Measurements from ENCODE around the gene KCNK1.

Gene KCNK1

GRCh38 chr1:233689017-233689747, 75.3 kb downstream of the KCNK1 start:
- Histone ChIP-seq H3K9ac (ENCODE audit: low read length in 5 of 5) (no peak overlapping the region), H3K36me3 (ENCODE audit: control insufficient read depth in 5 of 5, insufficient read depth in 5 of 5, low read length in 5 of 5) (no peaks in the 10 kb centered on the region), H3K27me3 (ENCODE audit: control insufficient read depth in 5 of 5, insufficient read depth in 4 of 5, low read length in 5 of 5) (no peaks in the 10 kb centered on the region), H3K4me3 (ENCODE audit: low read depth in 1 of 5, low read length in 5 of 5) (no peak overlapping the region), H3K9me3 (ENCODE audit: control insufficient read depth in 5 of 5, low read length in 5 of 5) (no peaks in the 10 kb centered on the region), H3K27ac (ENCODE audit: low read depth, low read length) (no peak overlapping the region), H3K4me1 (ENCODE audit: control insufficient read depth in 5 of 5, insufficient read depth in 5 of 5, low read length in 5 of 5) (no peaks in the 10 kb centered on the region)

- Histone ChIP-seq H3K27me3 (ENCODE audit: control insufficient read depth in 5 of 5, insufficient read depth in 4 of 5, low read length in 5 of 5) (no peaks in the 10 kb centered on the region), H3K36me3 (ENCODE audit: control insufficient read depth in 5 of 5, insufficient read depth in 5 of 5, low read length in 5 of 5) (no peaks in the 10 kb centered on the region), H3K27ac (ENCODE audit: low read depth, low read length) (no peak overlapping the region), H3K9ac (ENCODE audit: low read length in 5 of 5) (no peak overlapping the region), H3K9me3 (ENCODE audit: control insufficient read depth in 5 of 5, low read length in 5 of 5) (no peaks in the 10 kb centered on the region), H3K4me1 (ENCODE audit: control insufficient read depth in 5 of 5, insufficient read depth in 5 of 5, low read length in 5 of 5) (no peaks in the 10 kb centered on the region), H3K4me3 (ENCODE audit: low read depth in 1 of 5, low read length in 5 of 5) (no peak overlapping the region)
These were observed 75.9 kb downstream of the KCNK1 start for GRCh38 chr1:233689748-233690254.

- Histone ChIP-seq H3K4me3 (ENCODE audit: low read depth in 1 of 5, low read length in 5 of 5) (no peak overlapping the region), H3K27me3 (ENCODE audit: control insufficient read depth in 5 of 5, insufficient read depth in 4 of 5, low read length in 5 of 5) (peaks cover 0 to 4% (median 0%) of the 10 kb centered on the region in 5 donors), H3K9ac (ENCODE audit: low read length in 5 of 5) (no peak overlapping the region), H3K36me3 (ENCODE audit: control insufficient read depth in 5 of 5, insufficient read depth in 5 of 5, low read length in 5 of 5) (no peaks in the 10 kb centered on the region), H3K9me3 (ENCODE audit: control insufficient read depth in 5 of 5, low read length in 5 of 5) (peaks cover 0 to 6% (median 0%) of the 10 kb centered on the region in 5 donors), H3K27ac (ENCODE audit: low read depth, low read length) (no peak overlapping the region), H3K4me1 (ENCODE audit: control insufficient read depth in 5 of 5, insufficient read depth in 5 of 5, low read length in 5 of 5) (no peaks in the 10 kb centered on the region)
These were observed 82.0 kb downstream of the KCNK1 start for GRCh38 chr1:233695901-233696300.

GRCh38 chr1:233700338-233700737, 86.4 kb downstream of the KCNK1 start:
- Histone ChIP-seq H3K27me3 (ENCODE audit: control insufficient read depth in 5 of 5, insufficient read depth in 4 of 5, low read length in 5 of 5) (peaks cover 0 to 4% (median 0%) of the 10 kb centered on the region in 5 donors), H3K9me3 (ENCODE audit: control insufficient read depth in 5 of 5, low read length in 5 of 5) (peaks cover 0 to 6% (median 0%) of the 10 kb centered on the region in 5 donors), H3K4me1 (ENCODE audit: control insufficient read depth in 5 of 5, insufficient read depth in 5 of 5, low read length in 5 of 5) (no peaks in the 10 kb centered on the region), H3K4me3 (ENCODE audit: low read depth in 1 of 5, low read length in 5 of 5) (no peak overlapping the region), H3K36me3 (ENCODE audit: control insufficient read depth in 5 of 5, insufficient read depth in 5 of 5, low read length in 5 of 5) (no peaks in the 10 kb centered on the region), H3K27ac (ENCODE audit: low read depth, low read length) (no peak overlapping the region), H3K9ac (ENCODE audit: low read length in 5 of 5) (no peak overlapping the region)

- no peak overlapping the region for H3K27ac ChIP-seq (ENCODE audit: low read depth, low read length)
- no peak overlapping the region for H3K9ac ChIP-seq (ENCODE audit: low read length in 5 of 5)
- H3K9me3 ChIP-seq (ENCODE audit: control insufficient read depth in 5 of 5, low read length in 5 of 5) = peaks cover 0 to 2% (median 0%) of the 10 kb centered on the region in 5 donors
- no peak overlapping the region for H3K4me3 ChIP-seq (ENCODE audit: low read depth in 1 of 5, low read length in 5 of 5)
- H3K4me1 ChIP-seq (ENCODE audit: control insufficient read depth in 5 of 5, insufficient read depth in 5 of 5, low read length in 5 of 5) = no peaks in the 10 kb centered on the region
- peaks cover 0 to 4% (median 0%) of the 10 kb centered on the region in 5 donors for H3K27me3 ChIP-seq (ENCODE audit: control insufficient read depth in 5 of 5, insufficient read depth in 4 of 5, low read length in 5 of 5)
- no peaks in the 10 kb centered on the region for H3K36me3 ChIP-seq (ENCODE audit: control insufficient read depth in 5 of 5, insufficient read depth in 5 of 5, low read length in 5 of 5)
These were observed 90.4 kb downstream of the KCNK1 start for GRCh38 chr1:233704170-233704897.

GRCh38 chr1:233704898-233705723, 91.2 kb downstream of the KCNK1 start:
- H3K27me3 ChIP-seq (ENCODE audit: control insufficient read depth in 5 of 5, insufficient read depth in 4 of 5, low read length in 5 of 5) = peaks cover 0 to 4% (median 0%) of the 10 kb centered on the region in 5 donors
- no peak overlapping the region for H3K4me3 ChIP-seq (ENCODE audit: low read depth in 1 of 5, low read length in 5 of 5)
- no peak overlapping the region for H3K9ac ChIP-seq (ENCODE audit: low read length in 5 of 5)
- peaks cover 0 to 2% (median 0%) of the 10 kb centered on the region in 5 donors for H3K9me3 ChIP-seq (ENCODE audit: control insufficient read depth in 5 of 5, low read length in 5 of 5)
- H3K4me1 ChIP-seq (ENCODE audit: control insufficient read depth in 5 of 5, insufficient read depth in 5 of 5, low read length in 5 of 5) = no peaks in the 10 kb centered on the region
- no peak overlapping the region for H3K27ac ChIP-seq (ENCODE audit: low read depth, low read length)
- no peaks in the 10 kb centered on the region for H3K36me3 ChIP-seq (ENCODE audit: control insufficient read depth in 5 of 5, insufficient read depth in 5 of 5, low read length in 5 of 5)

GRCh38 chr1:233707153-233707879, 93.4 kb downstream of the KCNK1 start:
- Histone ChIP-seq H3K36me3 (ENCODE audit: control insufficient read depth in 5 of 5, insufficient read depth in 5 of 5, low read length in 5 of 5) (no peaks in the 10 kb centered on the region), H3K4me1 (ENCODE audit: control insufficient read depth in 5 of 5, insufficient read depth in 5 of 5, low read length in 5 of 5) (no peaks in the 10 kb centered on the region), H3K27ac (ENCODE audit: low read depth, low read length) (no peak overlapping the region), H3K9ac (ENCODE audit: low read length in 5 of 5) (no peak overlapping the region), H3K9me3 (ENCODE audit: control insufficient read depth in 5 of 5, low read length in 5 of 5) (peaks cover 0 to 2% (median 0%) of the 10 kb centered on the region in 5 donors), H3K4me3 (ENCODE audit: low read depth in 1 of 5, low read length in 5 of 5) (no peak overlapping the region), H3K27me3 (ENCODE audit: control insufficient read depth in 5 of 5, insufficient read depth in 4 of 5, low read length in 5 of 5) (no peaks in the 10 kb centered on the region)

GRCh38 chr1:233707880-233708815, 94.2 kb downstream of the KCNK1 start:
- no peaks in the 10 kb centered on the region for H3K36me3 ChIP-seq (ENCODE audit: control insufficient read depth in 5 of 5, insufficient read depth in 5 of 5, low read length in 5 of 5)
- no peak overlapping the region for H3K9ac ChIP-seq (ENCODE audit: low read length in 5 of 5)

More at GRCh38 chr1:233707880-233708815, 94.2 kb downstream of the KCNK1 start:
- Histone ChIP-seq H3K4me1 (ENCODE audit: control insufficient read depth in 5 of 5, insufficient read depth in 5 of 5, low read length in 5 of 5) (no peaks in the 10 kb centered on the region), H3K27me3 (ENCODE audit: control insufficient read depth in 5 of 5, insufficient read depth in 4 of 5, low read length in 5 of 5) (no peaks in the 10 kb centered on the region), H3K9me3 (ENCODE audit: control insufficient read depth in 5 of 5, low read length in 5 of 5) (peaks cover 0 to 2% (median 0%) of the 10 kb centered on the region in 5 donors), H3K27ac (ENCODE audit: low read depth, low read length) (no peak overlapping the region), H3K4me3 (ENCODE audit: low read depth in 1 of 5, low read length in 5 of 5) (no peak overlapping the region)
